Mesenchymal stem cell (in vitro differentiated cells and primary cell): ENCODE data around the gene NUFIP1.

Experiments used
- DNase-seq: peaks from one replicate; pipeline ENCODE4 v3.0.0-alpha.2; 2013
- H2AFZ ChIP-seq: one replicate; pipeline ENCODE4 v1.6.1; 2013; ENCODE audit warnings: low read depth, mild to moderate bottlenecking, control low read depth, inconsistent platforms, low read length, moderate library complexity
- H2AK5ac ChIP-seq: 2 replicates; pipeline ENCODE4 v1.6.1; 2013; ENCODE audit warnings: low read length, moderate library complexity, mild to moderate bottlenecking, inconsistent platforms; ENCODE audit not compliant: severe bottlenecking
- H2BK120ac ChIP-seq: one replicate; pipeline ENCODE4 v1.6.1; 2013; ENCODE audit warnings: low read depth, mild to moderate bottlenecking, inconsistent platforms, low read length, moderate library complexity
- H2BK12ac ChIP-seq, 2 experiments: one replicate each; pipeline ENCODE4 v1.6.1; 2013; ENCODE audit warnings: inconsistent platforms in 2 of 2, low read length in 2 of 2, mild to moderate bottlenecking in 2 of 2, moderate library complexity in 2 of 2, control low read depth in 1 of 2
- H2BK15ac ChIP-seq: one replicate; pipeline ENCODE4 v1.6.1; 2013; ENCODE audit warnings: mild to moderate bottlenecking, low read depth, inconsistent platforms; ENCODE audit not compliant: poor library complexity, severe bottlenecking
- H2BK5ac ChIP-seq: 2 replicates; pipeline ENCODE4 v1.6.1; 2013; ENCODE audit warnings: low read depth, mild to moderate bottlenecking, low read length, control low read depth, inconsistent platforms; ENCODE audit not compliant: poor library complexity, severe bottlenecking
- H3K14ac ChIP-seq, 2 experiments: one replicate each; pipeline ENCODE4 v1.6.1; 2013; ENCODE audit warnings: inconsistent platforms in 2 of 2, low read length in 2 of 2, control low read depth in 1 of 2, mild to moderate bottlenecking in 1 of 2, moderate library complexity in 1 of 2
- H3K18ac ChIP-seq, 2 experiments: one replicate each; pipeline ENCODE4 v1.6.1; 2013; ENCODE audit warnings: inconsistent platforms in 2 of 2, low read length in 2 of 2, control low read depth in 1 of 2, low read depth in 1 of 2, mild to moderate bottlenecking in 1 of 2
- H3K23ac ChIP-seq, 2 experiments: one replicate each; pipeline ENCODE4 v1.6.1; 2013; ENCODE audit warnings: inconsistent platforms in 2 of 2, low read length in 2 of 2, mild to moderate bottlenecking in 2 of 2, moderate library complexity in 2 of 2, control low read depth in 1 of 2
- H3K27ac ChIP-seq: 2 replicates; pipeline ENCODE4 v1.5.1; 2013; ENCODE audit warnings: mild to moderate bottlenecking, moderate library complexity, low read length, control low read depth, inconsistent platforms; ENCODE audit not compliant: poor library complexity, severe bottlenecking
- H3K27me3 ChIP-seq, 2 experiments: 2 replicates each; pipeline versions ENCODE4 v1.6.1 to v1.7.0; 2013; ENCODE audit warnings: low read length in 2 of 2, mild to moderate bottlenecking in 2 of 2, moderate library complexity in 2 of 2, control low read depth in 1 of 2, inconsistent platforms in 1 of 2; ENCODE audit not compliant: control insufficient read depth in 1 of 2, insufficient read depth in 1 of 2
- H3K36me3 ChIP-seq, 2 experiments: 2 replicates each; pipeline versions ENCODE4 v1.6.1 to v1.7.0; 2013; ENCODE audit warnings: low read length in 2 of 2, control low read depth in 1 of 2, inconsistent platforms in 1 of 2, low read depth in 1 of 2, mild to moderate bottlenecking in 1 of 2; ENCODE audit not compliant: insufficient read depth in 2 of 2, control insufficient read depth in 1 of 2
- H3K4ac ChIP-seq, 2 experiments: one replicate each; pipeline ENCODE4 v1.6.1; 2013; ENCODE audit warnings: inconsistent platforms in 2 of 2, low read length in 2 of 2, mild to moderate bottlenecking in 2 of 2, moderate library complexity in 2 of 2, control low read depth in 1 of 2, low read depth in 1 of 2
- H3K4me1 ChIP-seq: 2 replicates; pipeline ENCODE4 v1.6.1; 2013; ENCODE audit warnings: low read depth, low read length, control low read depth; ENCODE audit not compliant: control insufficient read depth, insufficient read depth
- H3K4me2 ChIP-seq: 2 replicates; pipeline ENCODE4 v1.6.1; 2013; ENCODE audit warnings: low read length, mild to moderate bottlenecking, inconsistent platforms; ENCODE audit not compliant: poor library complexity, severe bottlenecking
- H3K4me3 ChIP-seq, 2 experiments: 2 replicates each; pipeline versions ENCODE4 v1.5.1 to v1.7.0; 2013; ENCODE audit warnings: low read length in 2 of 2, mild to moderate bottlenecking in 2 of 2, control low read depth in 1 of 2, low read depth in 1 of 2; ENCODE audit not compliant: insufficient read depth in 1 of 2
- H3K79me1 ChIP-seq: replicated peaks from 2 replicates; pipeline ENCODE4 v1.6.1; 2013; ENCODE audit warnings: mild to moderate bottlenecking, control low read depth, low read length, inconsistent platforms; ENCODE audit not compliant: poor library complexity, severe bottlenecking
- H3K9ac ChIP-seq: 2 replicates; pipeline ENCODE4 v1.7.0; 2013; ENCODE audit warnings: mild to moderate bottlenecking, low read length, moderate library complexity
- H3K9me3 ChIP-seq: 2 replicates; pipeline ENCODE4 v1.7.0; 2013; ENCODE audit warnings: mild to moderate bottlenecking, low read length; ENCODE audit not compliant: control insufficient read depth
- H4K8ac ChIP-seq: one replicate; pipeline ENCODE4 v1.6.1; 2013; ENCODE audit warnings: inconsistent platforms, mild to moderate bottlenecking, low read length, moderate library complexity
- H4K91ac ChIP-seq: one replicate; pipeline ENCODE4 v1.6.1; 2013; ENCODE audit warnings: mild to moderate bottlenecking, low read length, inconsistent platforms
- WGBS: methylation state at CpG from one replicate; pipeline ENCODE4 v1.1.7; 2013; ENCODE audit warnings: mixed read lengths; 5-methylcytosine and 5-hydroxymethylcytosine counted together

NUFIP1 gene

GRCh38 chr13:44971656-44972595 is 17.3 kb downstream of the NUFIP1 start:
- Histone ChIP-seq H3K79me1 (peaks cover 11% of the 10 kb centered on the region), H3K4me1 (no peaks in the 10 kb centered on the region), H2AFZ (no peak overlapping the region), H3K4me3 (no peak overlapping the region), H3K9ac (peak overlapping the region; percentile 16), H3K4me2 (no peak overlapping the region), H3K23ac (no peak overlapping the region), H4K91ac (no peak overlapping the region), H2BK15ac (no peak overlapping the region), H3K9me3 (no peaks in the 10 kb centered on the region), H3K18ac (no peak overlapping the region), H3K36me3 (peaks cover 2 to 15% of the 10 kb centered on the region in 2 experiments), H2AK5ac (no peak overlapping the region), H2BK5ac (no peak overlapping the region), H2BK120ac (no peak overlapping the region), H2BK12ac (no peak overlapping the region), H4K8ac (no peak overlapping the region), H3K4ac (no peak overlapping the region), H3K27me3 (no peaks in the 10 kb centered on the region), H3K14ac (no peak overlapping the region), H3K27ac (peak overlapping the region; percentile 53)
- 98% methylated on average over 6 of the region's 7 CpGs for WGBS
- DNase-seq = no peak

DNA sequence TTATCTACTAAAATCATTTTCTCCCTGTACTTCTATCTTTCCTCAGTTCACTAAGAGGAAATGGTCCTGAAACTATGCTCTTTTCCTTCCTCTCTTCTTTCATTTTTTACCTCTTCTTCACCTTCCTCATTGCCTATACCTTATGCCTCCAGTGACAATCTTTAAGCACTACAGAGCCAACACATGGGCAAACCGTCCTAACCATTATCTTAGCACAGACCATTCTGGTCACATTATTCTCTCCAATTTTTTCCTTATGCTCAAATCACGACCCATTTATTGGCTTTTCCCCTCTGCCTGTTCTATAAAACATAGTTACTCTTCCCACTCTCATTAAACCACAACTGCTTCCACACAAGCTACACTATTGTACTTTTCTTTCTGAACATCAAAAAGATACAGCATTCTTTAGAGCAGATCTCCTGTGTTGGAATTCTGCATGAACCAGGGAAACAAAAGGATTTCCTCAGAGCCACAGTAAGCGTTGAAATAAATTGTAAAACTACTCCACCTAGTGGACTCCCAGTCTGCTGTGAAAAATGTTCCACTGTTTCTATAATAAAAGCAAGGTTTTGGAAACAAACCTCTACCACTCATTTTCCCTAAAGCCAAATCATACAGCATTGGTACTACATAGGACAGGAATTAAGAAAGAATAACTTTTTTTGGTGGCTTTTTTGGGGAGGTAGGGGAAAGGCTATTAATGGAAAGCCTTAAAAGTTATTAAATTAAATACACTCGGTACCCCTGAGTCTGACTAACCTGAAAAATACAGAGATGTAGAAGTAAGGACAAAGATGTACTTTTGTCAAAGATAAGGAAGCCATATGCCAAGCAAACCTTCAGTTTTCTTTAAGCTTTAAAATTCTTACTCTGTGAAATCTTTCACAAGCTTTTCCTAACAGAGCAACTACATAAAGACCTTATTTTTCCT is 19.5 kb downstream of the NUFIP1 start:
- Histone ChIP-seq H3K79me1 (peaks cover 11% of the 10 kb centered on the region), H3K4me2 (peak overlapping the region; percentile 3), H3K9ac (peak overlapping the region; percentile 20), H3K27me3 (no peaks in the 10 kb centered on the region), H2BK120ac (no peak overlapping the region), H3K18ac (no peak overlapping the region), H3K23ac (no peak overlapping the region), H2BK12ac (no peak overlapping the region), H3K4me1 (no peaks in the 10 kb centered on the region), H2AFZ (no peak overlapping the region), H3K4me3 (no peak overlapping the region), H3K9me3 (no peaks in the 10 kb centered on the region), H4K8ac (no peak overlapping the region), H3K27ac (no peak overlapping the region), H3K36me3 (peaks cover 9 to 17% of the 10 kb centered on the region in 2 experiments), H3K14ac (no peak overlapping the region), H4K91ac (no peak overlapping the region), H2BK15ac (no peak overlapping the region), H3K4ac (no peak overlapping the region), H2BK5ac (no peak overlapping the region), H2AK5ac (no peak overlapping the region)
- peak; percentile 72 for DNase-seq
- WGBS = 53% methylated on average over 3 of the region's 4 CpGs

DNA sequence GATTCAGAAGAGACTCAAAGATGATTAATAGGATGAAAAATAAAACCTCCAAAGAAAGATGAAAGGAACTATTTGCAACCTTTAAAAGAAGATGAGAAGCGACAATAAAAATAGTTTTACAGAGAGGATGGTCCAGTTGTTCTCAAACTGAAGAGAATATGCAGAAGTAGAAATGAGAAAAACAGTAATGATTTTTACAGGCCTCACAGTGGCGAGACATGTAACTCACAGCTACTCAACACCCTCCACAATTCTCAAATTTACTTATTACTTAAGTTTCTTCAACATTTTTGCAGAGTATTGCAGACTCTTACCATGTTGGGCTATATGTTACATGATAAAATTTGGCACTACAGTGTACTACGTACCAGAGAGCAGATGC is 20.8 kb downstream of the NUFIP1 start:
- H2AFZ ChIP-seq = no peak overlapping the region
- H3K4ac ChIP-seq = no peak overlapping the region
- H4K8ac ChIP-seq = no peak overlapping the region
- no peaks in the 10 kb centered on the region for H3K9me3 ChIP-seq
- H3K4me2 ChIP-seq = no peak overlapping the region
- H2BK15ac ChIP-seq = no peak overlapping the region
- H2AK5ac ChIP-seq = no peak overlapping the region
- no peaks in the 10 kb centered on the region for H3K27me3 ChIP-seq
- H4K91ac ChIP-seq = no peak overlapping the region
- H2BK12ac ChIP-seq = no peak overlapping the region
- H3K4me3 ChIP-seq = no peak overlapping the region
- H3K36me3 ChIP-seq = peaks cover 6 to 29% of the 10 kb centered on the region in 2 experiments
- H3K23ac ChIP-seq = no peak overlapping the region
- H3K27ac ChIP-seq = no peak overlapping the region
- H3K79me1 ChIP-seq = peaks cover 16% of the 10 kb centered on the region
- no peak overlapping the region for H2BK120ac ChIP-seq
- H3K14ac ChIP-seq = no peak overlapping the region
- H3K9ac ChIP-seq = peak overlapping the region; percentile 35
- H2BK5ac ChIP-seq = no peak overlapping the region
- DNase-seq = no peak
- no peak overlapping the region for H3K18ac ChIP-seq
- no peaks in the 10 kb centered on the region for H3K4me1 ChIP-seq
- 99% methylated on average over 2 of the region's 3 CpGs for whole genome bisulfite sequencing
